GM13976 (cell line): ENCODE data around the gene SEMA5B.

Source experiments
- DNase-seq: peaks from one replicate; pipeline ENCODE4 v3.0.0; 2012; ENCODE audit warnings: low spot score
- CTCF ChIP-seq: IDR thresholded peaks from 2 replicates; pipeline ENCODE4 v1.5.1; 2012; ENCODE audit warnings: borderline replicate concordance, mild to moderate bottlenecking; ENCODE audit not compliant: insufficient read depth; ENCODE audit errors: extremely low read depth, missing control alignments, control extremely low read depth
- in situ Hi-C: fragments of 300-500 bp; cut with MboI; formaldehyde crosslinking; loops from one replicate; pipeline ENCODE4 v1.12.0; 2022; ENCODE audit warnings: low sequenced_read_pairs, mixed read lengths, inconsistent platforms; ENCODE audit not compliant: unreplicated experiment

SEMA5B gene

GRCh38 chr3:122892118-122892960 lies 135.2 kb downstream of the SEMA5B start:
- in situ Hi-C loops = no loop called here
- no peak for TF ChIP-seq CTCF
- DNase-seq = no peak

DNA sequence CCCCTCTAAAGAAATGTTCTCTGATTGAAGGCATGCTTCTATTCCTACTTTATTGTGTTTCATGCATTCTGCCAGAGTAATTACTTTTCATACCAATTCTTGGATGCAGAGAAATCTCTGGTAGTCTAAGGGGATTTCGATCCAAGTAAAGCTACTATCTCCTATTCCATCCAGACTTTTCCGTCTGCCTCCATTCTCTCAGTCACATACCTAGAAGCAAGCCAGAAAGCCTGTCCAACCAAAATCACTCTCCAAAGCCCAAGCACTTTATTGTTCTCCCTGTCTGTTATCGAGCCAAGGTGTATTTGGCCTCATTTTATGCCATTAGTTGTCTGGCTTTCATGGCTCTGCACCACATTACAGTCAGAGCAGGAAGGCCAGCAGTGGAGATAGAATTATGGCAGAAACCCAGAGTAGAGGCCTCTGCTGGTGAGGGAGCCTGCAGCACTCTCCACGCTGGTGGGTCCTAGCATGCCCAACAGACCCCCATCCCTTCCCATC lies 136.8 kb downstream of the SEMA5B start:
- no peak for DNase-seq
- in situ Hi-C loops = no loop called here
- TF ChIP-seq CTCF = no peak

DNA sequence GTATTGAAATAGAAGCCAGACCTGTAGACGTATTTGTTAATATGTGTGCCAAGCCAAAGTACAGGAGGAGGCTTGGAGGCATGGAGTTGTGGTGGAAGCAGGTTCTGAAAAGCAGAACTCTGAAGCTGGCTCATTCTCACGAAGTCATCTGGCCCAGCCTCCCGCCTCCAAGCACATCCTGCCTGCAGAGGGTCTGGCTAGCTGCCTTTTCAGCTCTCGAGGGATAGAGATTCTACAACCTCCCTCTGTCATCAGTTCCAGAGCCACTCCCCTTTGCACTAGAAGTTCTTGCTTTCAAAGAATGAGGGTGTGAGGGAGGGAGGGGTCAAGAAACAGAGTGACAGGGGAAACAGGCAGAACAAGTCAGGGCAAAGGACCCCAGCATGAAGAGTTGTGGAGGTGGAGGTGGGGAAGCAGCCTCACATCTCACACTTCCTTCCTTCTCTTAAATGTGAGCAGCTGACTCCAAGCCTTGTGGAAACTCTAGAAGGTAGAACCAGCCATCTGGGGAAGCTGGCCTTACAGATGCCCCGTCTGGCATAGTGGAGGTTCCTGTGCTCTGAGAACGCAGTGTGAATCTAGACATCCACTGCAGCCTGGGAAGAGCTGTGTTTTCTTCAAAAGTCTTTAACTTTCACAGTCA lies 137.4 kb downstream of the SEMA5B start:
- in situ Hi-C loops = no loop called here
- TF ChIP-seq CTCF = no peak
- peak; percentile 38 for DNase-seq

DNA sequence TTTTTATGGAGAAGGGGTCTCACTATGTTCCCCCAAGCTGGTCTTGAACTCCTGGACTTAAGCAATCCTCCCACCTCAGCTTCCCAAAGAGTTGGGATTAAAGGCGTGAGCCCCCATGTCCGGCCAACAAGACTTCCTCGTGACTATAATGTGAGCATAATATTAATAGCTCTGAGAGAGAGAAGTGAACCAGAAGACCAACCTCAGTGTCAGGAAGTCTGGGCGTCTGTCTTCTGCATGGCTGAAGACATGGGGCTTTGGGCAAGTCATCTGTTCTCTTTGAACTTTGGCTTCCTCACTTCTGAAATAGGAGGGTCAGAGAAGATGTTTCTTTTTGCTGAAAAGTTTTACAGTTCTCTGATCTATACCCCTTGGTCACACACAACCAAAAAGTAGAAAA lies 140.6 kb downstream of the SEMA5B start:
- TF ChIP-seq CTCF = no peak
- DNase-seq = no peak
- in situ Hi-C loops = no loop called here

GRCh38 chr3:122886251-122886650 lies 141.3 kb downstream of the SEMA5B start:
- no peak for DNase-seq
- TF ChIP-seq CTCF = no peak
- in situ Hi-C loops = no loop called here

DNA sequence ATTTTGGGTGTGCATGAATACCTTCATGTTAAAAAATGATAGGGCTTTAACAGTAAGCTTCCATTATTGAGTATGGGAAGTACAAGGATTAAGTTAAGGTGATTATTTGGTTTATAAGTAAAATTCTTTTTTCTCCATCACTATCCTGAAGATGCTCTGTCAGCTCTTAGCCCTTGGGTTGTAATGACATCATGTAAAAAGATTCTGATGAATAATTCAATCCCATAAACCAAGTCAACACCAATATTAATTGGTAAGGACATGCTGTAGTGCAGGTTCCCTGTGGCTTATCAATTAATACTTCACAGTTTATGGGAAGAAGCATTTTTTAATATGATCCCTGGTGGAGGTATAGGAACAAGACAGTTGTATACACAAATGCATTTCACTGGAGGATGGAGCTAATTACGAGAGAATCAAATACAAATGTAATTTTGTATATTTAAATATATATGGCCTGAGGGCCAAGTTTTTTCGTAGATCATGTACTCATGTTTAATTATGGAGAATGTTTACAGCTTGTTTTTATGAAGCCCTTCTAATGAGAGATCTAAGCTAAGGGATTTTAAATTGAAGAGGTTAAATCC lies 145.1 kb downstream of the SEMA5B start:
- in situ Hi-C loops = no loop called here
- TF ChIP-seq CTCF = no peak
- no peak for DNase-seq
